Globus pallidus (tissue), 1 donor: ENCODE measurements around the gene SH3BP4.

Experiments used
- DNase-seq: peaks from one replicate; pipeline ENCODE4 v3.0.0-alpha.2; 2015; ENCODE audit warnings: low spot score

Gene SH3BP4

GRCh38 chr2:234998404-234999211 is 46.8 kb downstream of the SH3BP4 start:
- DNase-seq, result no peak

GRCh38 chr2:234999740-235000425 is 48.1 kb downstream of the SH3BP4 start:
- no peak for DNase-seq

GRCh38 chr2:235000426-235001236 is 48.8 kb downstream of the SH3BP4 start:
- DNase-seq, result no peak

- no peak for DNase-seq
Measured at GRCh38 chr2:235001237-235002133, 49.7 kb downstream of the SH3BP4 start.

GRCh38 chr2:235002198-235003095 is 50.6 kb downstream of the SH3BP4 start:
- DNase-seq, result no peak

- no peak for DNase-seq
Measured at GRCh38 chr2:235003096-235003775, 51.4 kb downstream of the SH3BP4 start.

- no peak for DNase-seq
Measured at GRCh38 chr2:235004329-235004903, 52.6 kb downstream of the SH3BP4 start.

GRCh38 chr2:235005023-235005422 is 53.2 kb downstream of the SH3BP4 start:
- DNase-seq, result no peak

GRCh38 chr2:235005603-235006259 is 53.9 kb downstream of the SH3BP4 start:
- peak; percentile 74 for DNase-seq

GRCh38 chr2:235006461-235006860 is 54.6 kb downstream of the SH3BP4 start:
- DNase-seq, result no peak

- DNase-seq, result no peak
Measured at GRCh38 chr2:235006986-235007385, 55.2 kb downstream of the SH3BP4 start.

- DNase-seq, result no peak
Measured at GRCh38 chr2:235007664-235008457, 56.0 kb downstream of the SH3BP4 start.

- no peak for DNase-seq
Measured at GRCh38 chr2:235008584-235009044, 56.8 kb downstream of the SH3BP4 start.

- no peak for DNase-seq
Measured at GRCh38 chr2:235009081-235009480, 57.3 kb downstream of the SH3BP4 start.

- no peak for DNase-seq
Measured at GRCh38 chr2:235010117-235010714, 58.4 kb downstream of the SH3BP4 start.

- DNase-seq, result no peak
Measured at GRCh38 chr2:235011607-235011928, 59.8 kb downstream of the SH3BP4 start.

GRCh38 chr2:235011929-235012631 is 60.3 kb downstream of the SH3BP4 start:
- no peak for DNase-seq
